ENCODE results near the gene EPHA8.

Gene EPHA8

GRCh38 chr1:22651941-22652856 lies 88.9 kb downstream of the EPHA8 start:
- DNase-seq = no peak

DNA sequence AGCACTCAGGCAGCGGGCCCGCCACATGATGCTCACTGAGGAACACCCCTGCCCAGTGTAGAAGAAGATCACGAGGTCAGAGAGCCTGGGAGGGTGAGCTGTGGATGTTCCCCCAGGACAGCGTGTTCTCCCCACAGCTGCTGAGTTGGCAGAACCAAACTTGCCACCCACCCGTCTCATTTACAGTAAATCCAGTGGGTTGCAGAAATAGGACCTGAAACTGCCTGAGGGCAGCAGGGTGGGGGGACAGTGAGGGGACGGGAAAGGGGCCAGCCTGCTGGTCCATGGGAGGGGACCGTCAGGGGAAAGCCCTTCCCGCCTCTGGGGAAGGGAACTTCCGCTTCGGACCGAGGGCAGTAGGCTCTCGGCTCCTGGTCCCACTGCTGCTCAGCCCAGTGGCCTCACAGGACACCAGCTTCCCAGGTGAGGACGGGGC lies 89.6 kb downstream of the EPHA8 start, which contains the start of gene C1QB:
TSS of gene C1QB (plus strand) at position 356 of the 436 bp plus-strand sequence. CDS start 6,227 bp downstream, outside the sequence.
- no peak for DNase-seq

Data from AML-193 (cell line).